Measurements from ENCODE around the gene CCDC148.
"Not testable (repeated sequence)": the region's sequence is repeated elsewhere in the genome, so short reads cannot be mapped to it uniquely, and the experiment has no call there.

CCDC148 gene

GRCh38 chr2:158482594-158482993 lies 26.0 kb upstream of the CCDC148 start:
- Histone ChIP-seq H3K4me3 (ENCODE audit: low read depth in 1 of 2, low read length in 1 of 2) (no peak overlapping the region), H3K9me3 (no peaks in the 10 kb centered on the region), H3K4me1 (ENCODE audit: control insufficient read depth in 1 of 2, insufficient read depth in 1 of 2, low read depth in 1 of 2, low read length in 1 of 2) (peaks cover 5 to 7% of the 10 kb centered on the region in 2 experiments), H3K27me3 (no peaks in the 10 kb centered on the region), H3K36me3 (no peaks in the 10 kb centered on the region), H3K27ac (no peak overlapping the region)
- no peak for TF ChIP-seq CTCF (IDR thresholded peaks at IDR 0.05)

- TF ChIP-seq CTCF (IDR thresholded peaks at IDR 0.05), result no peak
- Histone ChIP-seq H3K27me3 (no peaks in the 10 kb centered on the region), H3K4me3 (ENCODE audit: low read depth in 1 of 2, low read length in 1 of 2) (no peak overlapping the region), H3K36me3 (no peaks in the 10 kb centered on the region), H3K27ac (no peak overlapping the region), H3K4me1 (ENCODE audit: control insufficient read depth in 1 of 2, insufficient read depth in 1 of 2, low read depth in 1 of 2, low read length in 1 of 2) (peaks cover 5 to 7% of the 10 kb centered on the region in 2 experiments), H3K9me3 (no peaks in the 10 kb centered on the region)
These were observed 24.6 kb upstream of the CCDC148 start for GRCh38 chr2:158481116-158481515.

GRCh38 chr2:158478816-158479215 lies 22.3 kb upstream of the CCDC148 start:
- no peak overlapping the region for H3K4me3 ChIP-seq (ENCODE audit: low read depth in 1 of 2, low read length in 1 of 2)
- H3K4me1 ChIP-seq (ENCODE audit: control insufficient read depth in 1 of 2, insufficient read depth in 1 of 2, low read depth in 1 of 2, low read length in 1 of 2), result no peaks in the 10 kb centered on the region
- no peak overlapping the region for H3K27ac ChIP-seq
- H3K36me3 ChIP-seq, result peaks cover 11% of the 10 kb centered on the region
- no peaks in the 10 kb centered on the region for H3K9me3 ChIP-seq
- no peak for TF ChIP-seq CTCF (IDR thresholded peaks at IDR 0.05)
- H3K27me3 ChIP-seq, result no peaks in the 10 kb centered on the region

- TF ChIP-seq CTCF (IDR thresholded peaks at IDR 0.05), result no peak
- no peaks in the 10 kb centered on the region for H3K27me3 ChIP-seq
- no peak overlapping the region for H3K27ac ChIP-seq
- H3K4me1 ChIP-seq (ENCODE audit: control insufficient read depth in 1 of 2, insufficient read depth in 1 of 2, low read depth in 1 of 2, low read length in 1 of 2), result no peaks in the 10 kb centered on the region
- no peaks in the 10 kb centered on the region for H3K9me3 ChIP-seq
- H3K4me3 ChIP-seq (ENCODE audit: low read depth in 1 of 2, low read length in 1 of 2), result no peak overlapping the region
- H3K36me3 ChIP-seq, result peaks cover 11% of the 10 kb centered on the region
These were observed 21.7 kb upstream of the CCDC148 start for GRCh38 chr2:158478237-158478636.

GRCh38 chr2:158477202-158477601 lies 20.6 kb upstream of the CCDC148 start:
- H3K27ac ChIP-seq, result no peak overlapping the region
- H3K36me3 ChIP-seq, result peaks cover 11% of the 10 kb centered on the region

GRCh38 chr2:158474526-158475011 lies 18.0 kb upstream of the CCDC148 start:
- not testable (repeated sequence) for H3K4me1 ChIP-seq (ENCODE audit: control insufficient read depth in 1 of 2, insufficient read depth in 1 of 2, low read depth in 1 of 2, low read length in 1 of 2); H3K27me3 ChIP-seq; H3K27ac ChIP-seq; H3K4me3 ChIP-seq (ENCODE audit: low read depth in 1 of 2, low read length in 1 of 2); H3K9me3 ChIP-seq
- peaks cover 11% of the 10 kb centered on the region for H3K36me3 ChIP-seq

More at GRCh38 chr2:158477202-158477601, 20.6 kb upstream of the CCDC148 start:
- Histone ChIP-seq H3K9me3 (no peaks in the 10 kb centered on the region), H3K4me3 (ENCODE audit: low read depth in 1 of 2, low read length in 1 of 2) (no peak overlapping the region), H3K27me3 (no peaks in the 10 kb centered on the region), H3K4me1 (ENCODE audit: control insufficient read depth in 1 of 2, insufficient read depth in 1 of 2, low read depth in 1 of 2, low read length in 1 of 2) (no peaks in the 10 kb centered on the region)
- TF ChIP-seq CTCF (IDR thresholded peaks at IDR 0.05), result no peak
